Retina (tissue), 1 donor: ENCODE results near the gene RGS3.
"Not testable (repeated sequence)": the region's sequence is repeated elsewhere in the genome, so short reads cannot be mapped to it uniquely, and the experiment has no call there.

Experiments
- DNase-seq: peaks from one replicate; pipeline ENCODE4 v3.0.0-alpha.2; 2016

Gene RGS3

GRCh38 chr9:113624721-113625120 is 161.2 kb downstream of the RGS3 start:
- DNase-seq, result no peak

GRCh38 chr9:113625486-113625885 is 162.0 kb downstream of the RGS3 start:
- no peak for DNase-seq

- DNase-seq, result no peak
These were observed 163.4 kb downstream of the RGS3 start for GRCh38 chr9:113626735-113627495.

- DNase-seq, result no peak
These were observed 165.1 kb downstream of the RGS3 start for GRCh38 chr9:113628621-113629020.

- DNase-seq, result no peak
These were observed 167.0 kb downstream of the RGS3 start for GRCh38 chr9:113630386-113631136.

GRCh38 chr9:113631137-113631765 is 167.7 kb downstream of the RGS3 start:
- DNase-seq, result no peak

- DNase-seq, result no peak
These were observed 168.5 kb downstream of the RGS3 start for GRCh38 chr9:113631871-113632665.

GRCh38 chr9:113632776-113633590 is 169.5 kb downstream of the RGS3 start:
- no peak for DNase-seq

GRCh38 chr9:113633782-113634595 is 170.5 kb downstream of the RGS3 start:
- DNase-seq, result no peak

- DNase-seq, result no peak
These were observed 171.3 kb downstream of the RGS3 start for GRCh38 chr9:113634596-113635515.

GRCh38 chr9:113635586-113635985 is 172.1 kb downstream of the RGS3 start:
- no peak for DNase-seq

- DNase-seq, result no peak
These were observed 172.6 kb downstream of the RGS3 start for GRCh38 chr9:113636165-113636564.

GRCh38 chr9:113636693-113637092 is 173.2 kb downstream of the RGS3 start:
- DNase-seq, result no peak

- DNase-seq, result no peak
These were observed 175.0 kb downstream of the RGS3 start for GRCh38 chr9:113638490-113638889.

- no peak for DNase-seq
These were observed 175.4 kb downstream of the RGS3 start for GRCh38 chr9:113638897-113639296.

- not testable (repeated sequence) for DNase-seq
These were observed 176.0 kb downstream of the RGS3 start for GRCh38 chr9:113639411-113639970.

- DNase-seq, result no peak
These were observed 176.9 kb downstream of the RGS3 start for GRCh38 chr9:113640418-113640817.

GRCh38 chr9:113641100-113641885 is 177.8 kb downstream of the RGS3 start:
- DNase-seq, result no peak

GRCh38 chr9:113644321-113644720 is 180.8 kb downstream of the RGS3 start:
- no peak for DNase-seq
